ENCODE results near the gene AGO3.

DNA sequence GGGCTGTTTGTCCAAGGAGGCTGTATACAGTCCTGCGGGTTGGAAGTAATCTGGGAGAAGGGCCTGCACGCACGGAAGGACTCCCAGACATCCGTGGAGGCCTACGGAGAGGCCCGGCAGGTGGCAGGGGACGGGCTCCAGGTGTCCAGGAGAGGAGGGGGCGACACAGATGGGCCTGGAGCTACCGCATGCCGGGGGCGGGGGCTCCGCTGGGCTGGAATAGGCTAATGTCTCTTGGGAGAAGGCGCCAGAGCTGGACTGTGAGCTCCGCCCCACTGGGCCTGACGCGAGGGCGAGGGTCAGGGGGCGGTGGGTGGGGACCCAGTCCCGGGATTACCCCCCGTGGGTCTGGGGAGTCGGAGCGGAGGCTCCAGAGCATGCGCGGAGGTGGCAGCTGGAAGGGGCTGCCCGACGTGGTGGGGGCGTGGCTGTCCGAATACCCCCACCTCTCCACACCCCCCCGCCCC, 47.2 kb upstream of the AGO3 start:
- TF ChIP-seq CTCF (IDR thresholded peaks at IDR 0.05) = no peak
- no peak for TF ChIP-seq POLR2A (IDR thresholded peaks at IDR 0.05)
